Naive thymus-derived CD8-positive, alpha-beta T cell (primary cell): ENCODE data around the gene CPT1B. TPM values are rescaled to one million over a fixed set of nuclear protein-coding genes. Genes with fewer than 3 reads are reported as not detected.

Source experiments
- ATAC-seq, 2 donors: fragments of 150-1000 bp; cut with Tn5 transposase in 1 of 2; sonication (Bioruptor Pico), chemical (Tn5 transposase) in 1 of 2; 1 replicate in 1 of 2; 2 replicates in 1 of 2; pipeline ENCODE4 v1.10.0; 2021; ENCODE audit warnings: mild to moderate bottlenecking in 2 of 2, moderate library complexity in 2 of 2
- POLR2A ChIA-PET: fragments of 350-600 bp; sonication (Branson Sonifier 250); formaldehyde crosslinking; loops from one replicate; lab custom pipeline; 2021; ENCODE audit warnings: antibody characterized with exemption; lab: Charles Lee
- DNase-seq, 10 donors: peaks; one replicate each; pipeline versions ENCODE4 v3.0.0 to v3.0.0-alpha.2; 2020 to 2022
- H3K27ac Mint-ChIP-seq, 10 donors: one replicate each; pipeline ENCODE4 v1.8.0; 2020 to 2022; ENCODE audit warnings: mild to moderate bottlenecking in 10 of 10, mixed read lengths in 10 of 10, moderate library complexity in 4 of 10, inconsistent platforms in 1 of 10
- H3K27me3 Mint-ChIP-seq, 5 donors: one replicate each; pipeline ENCODE4 v1.8.0; 2021 to 2022; ENCODE audit warnings: mixed read lengths in 5 of 5
- H3K36me3 Mint-ChIP-seq, 3 donors: one replicate each; pipeline ENCODE4 v1.8.0; 2020 to 2022; ENCODE audit warnings: mixed read lengths in 3 of 3, mild to moderate bottlenecking in 2 of 3, inconsistent platforms in 1 of 3
- H3K4me1 Mint-ChIP-seq, 4 donors: one replicate each; pipeline ENCODE4 v1.8.0; 2021 to 2022; ENCODE audit warnings: mixed read lengths in 4 of 4
- H3K4me3 Mint-ChIP-seq, 10 donors: one replicate each; pipeline ENCODE4 v1.8.0; 2020 to 2022; ENCODE audit warnings: mild to moderate bottlenecking in 10 of 10, mixed read lengths in 10 of 10, moderate library complexity in 6 of 10, inconsistent platforms in 1 of 10
- H3K9me3 Mint-ChIP-seq, 9 donors: one replicate each; pipeline ENCODE4 v1.8.0; 2020 to 2022; ENCODE audit warnings: mixed read lengths in 9 of 9, mild to moderate bottlenecking in 3 of 9, inconsistent platforms in 1 of 9, moderate library complexity in 1 of 9
- polyA plus RNA-seq, 3 donors: library from polyadenylated mRNA; unstranded; fragments of 300-500 nt; fragmentation: Illumina TruSeq; gene quantifications; one replicate each; pipeline ENCODE4 v1.2.3, GENCODE V29; 2021
- total RNA-seq, 8 experiments: library from RNA in 2 of 8; stranded (reverse) in 2 of 8; gene quantifications; one replicate each; pipeline ENCODE4 v1.2.3 and lab custom pipeline; 2021 to 2026

The CPT1B gene
- 10 to 100 TPM; 94.7 to 97.5 TPM for total RNA-seq
- polyA plus RNA-seq = 1 to 10 TPM in 1 of 3 donors, under 1 TPM in 1, not detected in 1; 0.23 to 1.3 TPM
- 2.1 to 4.6 (median 2.3) reads per million in 6 experiments for total RNA-seq (lab: John Stamatoyannopoulos, UW)

DNA sequence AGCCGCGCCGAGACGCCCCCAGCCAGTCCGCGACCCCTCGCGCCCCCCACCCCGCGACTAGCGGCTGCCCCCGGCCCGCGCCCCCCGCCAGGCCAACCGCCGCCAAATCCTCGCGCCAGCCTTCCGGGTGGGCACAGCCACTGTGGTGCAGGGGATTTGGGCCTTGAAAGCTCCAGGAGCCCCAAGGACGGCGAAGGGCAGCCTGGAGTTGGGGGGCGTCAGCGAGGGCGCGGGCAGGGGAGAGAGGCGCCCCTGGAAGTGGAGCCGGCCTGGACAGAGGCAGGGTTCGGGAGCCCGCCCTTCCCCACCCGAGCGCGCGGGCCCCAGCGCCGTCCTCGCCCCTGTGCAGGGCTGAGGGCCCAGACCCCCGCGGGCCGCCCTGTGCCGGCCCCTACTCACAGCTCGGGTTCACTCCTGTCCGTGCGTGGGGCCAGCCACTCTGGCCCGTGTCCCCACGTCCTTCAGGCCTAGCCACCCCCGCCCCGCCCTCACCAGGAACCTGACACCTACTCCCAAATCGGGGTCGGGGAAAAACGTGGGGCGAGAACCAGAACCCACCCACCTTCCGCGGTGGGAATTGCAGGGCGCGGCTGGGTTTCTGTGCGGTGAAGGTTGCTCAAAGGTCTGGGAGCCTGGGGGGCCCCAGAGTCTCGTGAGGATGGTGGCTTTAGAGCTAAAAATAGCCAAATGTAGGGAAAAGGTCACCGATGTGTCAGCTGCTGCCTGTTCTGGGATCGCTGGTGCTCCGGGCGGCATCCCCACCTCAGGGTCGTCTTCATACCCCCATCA, at the start of gene CPT1B:
Gene CPT1B, minus strand, starts transcription at position 441 of the 789 bp plus-strand sequence. CDS start 512 bp downstream, outside the sequence.
- peaks cover 8 to 37% (median 32%) of the 10 kb centered on the region in 4 donors for H3K4me1 Mint-ChIP-seq
- H3K4me3 Mint-ChIP-seq = peak within 1 kb of the TSS in 9 of 10 donors; percentile 15 to 61 (median 56)
- H3K27me3 Mint-ChIP-seq = no peaks in the 10 kb centered on the region
- H3K36me3 Mint-ChIP-seq = peaks cover 0 to 22% (median 4%) of the 10 kb centered on the region in 3 donors
- H3K9me3 Mint-ChIP-seq = no peaks in the 10 kb centered on the region
- ATAC-seq (no peak), DNase-seq (no peak)
- H3K27ac Mint-ChIP-seq = peak within 1 kb of the TSS in 3 of 10 donors; percentile 26 to 72 (median 34)
- POLR2A ChIA-PET = interaction anchor here (0.6 to 3.2 kb wide), 7 partner anchors 9 to 219 kb away, joined by 3 to 26 read pairs (median 4); partner anchors contain the start of gene SYCE3

GRCh38 chr22:50626850-50627641, 48.8 kb upstream of the CPT1B start:
- DNase-seq = no peak
- peak overlapping the region; percentile 48 to 92 (median 84) for H3K27ac Mint-ChIP-seq
- ATAC-seq = no peak

GRCh38 chr22:50626314-50626849, 48.2 kb upstream of the CPT1B start:
- POLR2A ChIA-PET = interaction anchor here (0.7 to 3.1 kb wide), 4 partner anchors 44 to 101 kb away, joined by 3 to 13 read pairs (median 4); partner anchors contain the start of gene SCO2
- DNase-seq = no peak
- H3K4me1 Mint-ChIP-seq = peaks cover 32 to 51% (median 47%) of the 10 kb centered on the region in 4 donors
- H3K36me3 Mint-ChIP-seq = peaks cover 0 to 8% (median 0%) of the 10 kb centered on the region in 3 donors
- no peaks in the 10 kb centered on the region for H3K9me3 Mint-ChIP-seq
- no peak for ATAC-seq
- H3K27me3 Mint-ChIP-seq = no peaks in the 10 kb centered on the region
- H3K4me3 Mint-ChIP-seq = peak overlapping the region; percentile 46 to 81 (median 76)
- peak overlapping the region; percentile 31 to 92 (median 76) for H3K27ac Mint-ChIP-seq

More at GRCh38 chr22:50626850-50627641, 48.8 kb upstream of the CPT1B start:
- Mint-ChIP-seq H3K4me3 (peak overlapping the region; percentile 72 to 87 (median 79)), H3K36me3 (peaks cover 0 to 8% (median 0%) of the 10 kb centered on the region in 3 donors), H3K27me3 (no peaks in the 10 kb centered on the region), H3K9me3 (no peaks in the 10 kb centered on the region), H3K4me1 (peaks cover 25 to 44% (median 40%) of the 10 kb centered on the region in 4 donors)
- POLR2A ChIA-PET = interaction anchor here (0.7 to 3.1 kb wide), 7 partner anchors 15 to 435 kb away, joined by 3 to 13 read pairs (median 4); partner anchors contain the start of genes LMF2, NCAPH2 and SCO2

GRCh38 chr22:50625568-50626313, 47.5 kb upstream of the CPT1B start:
- POLR2A ChIA-PET = interaction anchor here (1.1 to 3.1 kb wide), 3 partner anchors 78 to 100 kb away, joined by 3 to 13 read pairs (median 4); partner anchors contain the start of gene SCO2
- ATAC-seq (no peak), DNase-seq (no peak)
- Mint-ChIP-seq H3K4me3 (peak overlapping the region in 2 of 10 donors; percentile 10 to 58), H3K36me3 (peaks cover 0 to 8% (median 0%) of the 10 kb centered on the region in 3 donors), H3K27ac (peak overlapping the region in 2 of 10 donors; percentile 20 to 29), H3K27me3 (no peaks in the 10 kb centered on the region), H3K4me1 (peaks cover 36 to 57% (median 53%) of the 10 kb centered on the region in 4 donors), H3K9me3 (no peaks in the 10 kb centered on the region)

- POLR2A ChIA-PET = interaction anchor here (1.8 kb wide), 1 partner anchor 77 kb away, joined by 4 read pairs; no protein-coding TSS in a partner anchor
- H3K4me1 Mint-ChIP-seq = peaks cover 35 to 59% (median 57%) of the 10 kb centered on the region in 4 donors
- H3K4me3 Mint-ChIP-seq = peak overlapping the region in 2 of 10 donors; percentile 58 to 65
- no peak for DNase-seq
- no peaks in the 10 kb centered on the region for H3K27me3 Mint-ChIP-seq
- H3K36me3 Mint-ChIP-seq = peaks cover 0 to 8% (median 0%) of the 10 kb centered on the region in 3 donors
- peak overlapping the region in 5 of 10 donors; percentile 29 to 79 (median 73) for H3K27ac Mint-ChIP-seq
- no peak for ATAC-seq
- no peaks in the 10 kb centered on the region for H3K9me3 Mint-ChIP-seq
Observed at GRCh38 chr22:50625131-50625567, 46.9 kb upstream of the CPT1B start.

GRCh38 chr22:50624347-50625130, 46.3 kb upstream of the CPT1B start:
- POLR2A ChIA-PET = interaction anchor here (1.8 kb wide), 1 partner anchor 76 kb away, joined by 4 read pairs; no protein-coding TSS in a partner anchor
- H3K27me3 Mint-ChIP-seq = no peaks in the 10 kb centered on the region
- peak overlapping the region in 3 of 10 donors; percentile 17 to 42 (median 30) for H3K4me3 Mint-ChIP-seq
- peaks cover 31 to 62% (median 56%) of the 10 kb centered on the region in 4 donors for H3K4me1 Mint-ChIP-seq
- H3K9me3 Mint-ChIP-seq = no peaks in the 10 kb centered on the region
- H3K36me3 Mint-ChIP-seq = peaks cover 0 to 8% (median 0%) of the 10 kb centered on the region in 3 donors
- peak overlapping the region; percentile 41 to 82 (median 78) for H3K27ac Mint-ChIP-seq
- DNase-seq (no peak), ATAC-seq (no peak)

- H3K4me3 Mint-ChIP-seq = peak overlapping the region in 9 of 10 donors; percentile 2 to 93 (median 91)
- ATAC-seq (no peak), DNase-seq (no peak)
- H3K9me3 Mint-ChIP-seq = no peaks in the 10 kb centered on the region
- peaks cover 21 to 50% (median 45%) of the 10 kb centered on the region in 4 donors for H3K4me1 Mint-ChIP-seq
- no peaks in the 10 kb centered on the region for H3K27me3 Mint-ChIP-seq
- H3K36me3 Mint-ChIP-seq = peaks cover 0 to 8% (median 0%) of the 10 kb centered on the region in 3 donors
- peak overlapping the region; percentile 94 to 100 (median 98) for H3K27ac Mint-ChIP-seq
- POLR2A ChIA-PET = interaction anchor here (0.6 to 4.2 kb wide), 9 partner anchors 41 to 516 kb away, joined by 3 to 82 read pairs (median 17); partner anchors contain the start of genes CHKB, HDAC10, KLHDC7B and SCO2
Observed at GRCh38 chr22:50622723-50623327, 44.6 kb upstream of the CPT1B start.

DNA sequence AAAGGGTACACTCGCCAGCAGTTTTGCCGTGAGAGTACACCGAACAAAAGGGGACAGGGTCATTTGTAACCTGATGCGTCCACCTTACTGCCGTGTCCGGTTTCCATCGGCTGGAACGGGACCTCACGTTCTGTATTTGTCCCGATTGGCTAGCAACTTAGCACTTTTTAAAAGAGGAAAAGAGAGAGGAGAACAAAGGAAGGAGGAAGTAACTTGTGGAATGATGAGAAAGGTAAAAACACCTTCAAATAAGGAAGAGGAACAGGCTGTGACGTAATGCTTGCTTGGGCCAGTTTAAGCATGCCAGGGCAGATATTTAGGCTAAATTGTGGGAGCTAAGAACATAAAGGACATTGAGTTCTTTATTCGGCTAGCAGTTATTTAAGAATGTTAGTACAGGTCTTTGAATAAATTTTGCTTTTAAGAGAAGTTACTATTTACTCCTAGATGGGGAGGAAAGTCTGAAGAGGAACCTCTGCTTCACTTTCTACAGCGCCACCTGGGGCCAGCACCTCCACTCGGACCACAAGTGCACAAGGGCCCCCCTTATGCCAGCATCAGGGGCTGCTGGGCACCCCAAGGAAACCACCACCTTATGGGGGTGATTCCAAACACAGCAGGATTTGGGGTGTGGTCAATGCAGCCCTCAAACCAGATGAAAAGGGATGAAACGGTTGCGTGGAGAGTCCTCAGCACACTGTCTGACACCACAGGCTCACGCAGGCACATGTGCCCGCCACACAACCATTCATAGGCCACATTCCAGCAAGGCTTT, 43.9 kb upstream of the CPT1B start:
- H3K4me3 Mint-ChIP-seq = peak overlapping the region; percentile 88 to 95 (median 92)
- ATAC-seq (peak in 1 of 2 donors; percentile 5), DNase-seq (peak in 7 of 10 donors; percentile 32 to 61 (median 47))
- H3K27me3 Mint-ChIP-seq = no peaks in the 10 kb centered on the region
- no peaks in the 10 kb centered on the region for H3K9me3 Mint-ChIP-seq
- H3K36me3 Mint-ChIP-seq = peaks cover 0 to 8% (median 0%) of the 10 kb centered on the region in 3 donors
- peak overlapping the region; percentile 94 to 100 (median 98) for H3K27ac Mint-ChIP-seq
- H3K4me1 Mint-ChIP-seq = peaks cover 21 to 47% (median 44%) of the 10 kb centered on the region in 4 donors
- POLR2A ChIA-PET = interaction anchor here (0.5 to 4.2 kb wide), 29 partner anchors 8 to 515 kb away, joined by 3 to 82 read pairs (median 11); partner anchors contain the start of genes CHKB, CPT1B, DENND6B and HDAC10

DNA sequence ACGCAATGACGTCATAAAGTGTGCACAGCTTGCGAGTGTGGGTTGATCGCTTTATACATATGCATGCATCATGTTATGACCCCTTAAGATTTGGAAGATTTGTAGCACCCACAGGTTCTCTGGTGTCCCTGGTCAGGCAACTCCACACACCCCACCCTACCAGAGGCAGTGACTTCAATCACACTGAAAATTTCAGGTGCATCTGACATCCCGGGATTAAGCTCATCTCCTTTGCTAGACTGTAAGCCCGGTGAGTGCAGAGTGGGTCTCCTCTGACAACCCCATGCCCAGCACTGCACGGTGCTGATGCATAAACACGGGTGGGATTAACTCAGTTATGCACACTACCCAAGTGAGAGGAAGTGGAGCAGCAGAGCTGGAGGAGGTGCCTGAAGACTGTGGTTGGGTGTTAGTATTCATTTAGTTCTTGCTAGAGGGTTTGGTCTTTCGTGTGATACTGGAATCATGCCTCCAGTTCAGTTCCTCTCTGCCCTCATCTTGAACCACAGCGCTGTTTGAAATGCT, 43.2 kb upstream of the CPT1B start:
- H3K4me1 Mint-ChIP-seq = peaks cover 18 to 44% (median 40%) of the 10 kb centered on the region in 4 donors
- POLR2A ChIA-PET = interaction anchor here (0.5 to 4.2 kb wide), 37 partner anchors 9 to 660 kb away, joined by 3 to 82 read pairs (median 5); partner anchors contain the start of genes CHKB, CPT1B, DENND6B and HDAC10
- no peaks in the 10 kb centered on the region for H3K9me3 Mint-ChIP-seq
- peaks cover 0 to 8% (median 0%) of the 10 kb centered on the region in 3 donors for H3K36me3 Mint-ChIP-seq
- ATAC-seq (peak; percentile 61 to 65), DNase-seq (peak in 9 of 10 donors; percentile 35 to 83 (median 70))
- H3K27ac Mint-ChIP-seq = peak overlapping the region; percentile 94 to 100 (median 98)
- peak overlapping the region; percentile 88 to 95 (median 92) for H3K4me3 Mint-ChIP-seq
- H3K27me3 Mint-ChIP-seq = no peaks in the 10 kb centered on the region
